Measurements from ENCODE around the gene ZSCAN16.
"Not testable (repeated sequence)": the region's sequence is repeated elsewhere in the genome, so short reads cannot be mapped to it uniquely, and the experiment has no call there.

DNA sequence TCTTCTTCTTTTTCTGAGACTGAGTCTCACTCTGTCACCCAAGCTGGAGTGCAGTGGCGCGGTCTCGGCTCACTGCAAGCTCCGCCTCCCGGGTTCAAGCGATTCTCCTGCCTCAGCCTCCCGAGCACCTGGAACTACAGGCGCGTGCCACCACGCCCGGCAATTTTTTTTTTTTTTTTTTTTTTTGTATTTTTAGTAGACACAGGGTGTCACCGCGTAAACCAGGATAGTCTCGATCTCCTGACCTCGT, 44.1 kb upstream of the ZSCAN16 start, which contains the start of gene ZNF165:
- TF ChIP-seq, protein P1, sequence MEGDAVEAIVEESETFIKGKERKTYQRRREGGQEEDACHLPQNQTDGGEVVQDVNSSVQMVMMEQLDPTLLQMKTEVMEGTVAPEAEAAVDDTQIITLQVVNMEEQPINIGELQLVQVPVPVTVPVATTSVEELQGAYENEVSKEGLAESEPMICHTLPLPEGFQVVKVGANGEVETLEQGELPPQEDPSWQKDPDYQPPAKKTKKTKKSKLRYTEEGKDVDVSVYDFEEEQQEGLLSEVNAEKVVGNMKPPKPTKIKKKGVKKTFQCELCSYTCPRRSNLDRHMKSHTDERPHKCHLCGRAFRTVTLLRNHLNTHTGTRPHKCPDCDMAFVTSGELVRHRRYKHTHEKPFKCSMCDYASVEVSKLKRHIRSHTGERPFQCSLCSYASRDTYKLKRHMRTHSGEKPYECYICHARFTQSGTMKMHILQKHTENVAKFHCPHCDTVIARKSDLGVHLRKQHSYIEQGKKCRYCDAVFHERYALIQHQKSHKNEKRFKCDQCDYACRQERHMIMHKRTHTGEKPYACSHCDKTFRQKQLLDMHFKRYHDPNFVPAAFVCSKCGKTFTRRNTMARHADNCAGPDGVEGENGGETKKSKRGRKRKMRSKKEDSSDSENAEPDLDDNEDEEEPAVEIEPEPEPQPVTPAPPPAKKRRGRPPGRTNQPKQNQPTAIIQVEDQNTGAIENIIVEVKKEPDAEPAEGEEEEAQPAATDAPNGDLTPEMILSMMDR (IDR thresholded peaks at IDR 0.05; ENCODE audit: low read length) = not testable (repeated sequence)
- not testable (repeated sequence) for TF ChIP-seq EZH2phosphoT487 (IDR thresholded peaks at IDR 0.05; ENCODE audit: low read length)
